AG04450 (cell line): Measurements from ENCODE around the gene INVS. TPM values are rescaled to one million over a fixed set of nuclear protein-coding genes. Genes with fewer than 3 reads are reported as not detected.

Experiments used
- CTCF ChIA-PET: fragments of 300-600, 350-600 bp; formaldehyde crosslinking; extraction: SDS; loops from one replicate; lab custom pipeline; 2022; ENCODE audit warnings: antibody characterized with exemption, inconsistent platforms; lab: Charles Lee
- POLR2A ChIA-PET: fragments of 350-600 bp; formaldehyde crosslinking; extraction: SDS; loops from one replicate; lab custom pipeline; 2021; ENCODE audit warnings: antibody characterized with exemption, inconsistent platforms; lab: Yijun Ruan, JAX
- DNase-seq: peaks from one replicate; pipeline ENCODE4 v3.0.0-alpha.2; 2011; ENCODE audit warnings: low read depth, low spot score
- H3K27ac ChIP-seq: one replicate; pipeline ENCODE4 v1.5.1; 2012; ENCODE audit warnings: low read depth, low read length, control low read depth
- H3K27me3 ChIP-seq: one replicate; pipeline ENCODE4 v1.6.0; 2012; ENCODE audit warnings: low read length; ENCODE audit not compliant: control insufficient read depth, insufficient read depth
- H3K4me3 ChIP-seq: 2 replicates; pipeline ENCODE4 v1.5.1; 2011; ENCODE audit warnings: mild to moderate bottlenecking, low read depth, low read length, control low read depth
- H3K9me3 ChIP-seq: 2 replicates; pipeline ENCODE4 v1.5.1; 2012; ENCODE audit warnings: low read length; ENCODE audit not compliant: control insufficient read depth, insufficient read depth
- CTCF ChIP-seq: IDR thresholded peaks from 2 replicates; pipeline ENCODE4 v1.5.1; 2011; ENCODE audit warnings: low read depth, low read length, control low read depth, inconsistent platforms
- polyA plus RNA-seq: library from polyadenylated mRNA; depleted of rRNA; stranded (reverse); fragments of >200 nt; gene quantifications from 2 replicates; pipeline ENCODE4 v1.2.3, GENCODE V29; 2011

INVS gene
- polyA plus RNA-seq, 1 experiment, result 22.5 TPM

- ChIA-PET POLR2A (no interaction called here), CTCF (interaction anchor here (0.6 to 1.5 kb wide), 3 partner anchors 9 to 121 kb away, joined by 3 to 5 read pairs (median 4); no protein-coding TSS in a partner anchor)
- DNase-seq, result no peak
- H3K9me3 ChIP-seq, result no peaks in the 10 kb centered on the region
- H3K27ac ChIP-seq, result no peak overlapping the region
- no peaks in the 10 kb centered on the region for H3K27me3 ChIP-seq
- no peak for TF ChIP-seq CTCF
- H3K4me3 ChIP-seq, result no peak overlapping the region
Observed at GRCh38 chr9:100101608-100102007, 2.6 kb downstream of the INVS start.

GRCh38 chr9:100104314-100104713, 5.3 kb downstream of the INVS start:
- ChIA-PET POLR2A (no interaction called here), CTCF (interaction anchor here (1.3 kb wide), 1 partner anchor 77 kb away, joined by 3 read pairs; no protein-coding TSS in a partner anchor)
- H3K27me3 ChIP-seq, result no peaks in the 10 kb centered on the region
- H3K27ac ChIP-seq, result no peak overlapping the region
- no peak overlapping the region for H3K4me3 ChIP-seq
- peak; percentile 11 for DNase-seq
- no peaks in the 10 kb centered on the region for H3K9me3 ChIP-seq
- no peak for TF ChIP-seq CTCF

- H3K4me3 ChIP-seq, result no peak overlapping the region
- H3K27me3 ChIP-seq, result no peaks in the 10 kb centered on the region
- CTCF ChIA-PET, result no interaction called here
- DNase-seq, result no peak
- POLR2A ChIA-PET, result interaction anchor here (0.7 kb wide), 1 partner anchor 287 kb away, joined by 3 read pairs; no protein-coding TSS in a partner anchor
- H3K9me3 ChIP-seq, result no peaks in the 10 kb centered on the region
- H3K27ac ChIP-seq, result no peak overlapping the region
- no peak for TF ChIP-seq CTCF
Observed at GRCh38 chr9:100105861-100106260, 6.8 kb downstream of the INVS start.

GRCh38 chr9:100106616-100107015, 7.6 kb downstream of the INVS start:
- ChIA-PET CTCF (no interaction called here), POLR2A (no interaction called here)
- Histone ChIP-seq H3K9me3 (no peaks in the 10 kb centered on the region), H3K27me3 (no peaks in the 10 kb centered on the region), H3K27ac (no peak overlapping the region), H3K4me3 (no peak overlapping the region)
- no peak for DNase-seq
- no peak for TF ChIP-seq CTCF

- no peaks in the 10 kb centered on the region for H3K9me3 ChIP-seq
- TF ChIP-seq CTCF, result no peak
- DNase-seq, result no peak
- H3K27me3 ChIP-seq, result no peaks in the 10 kb centered on the region
- H3K4me3 ChIP-seq, result no peak overlapping the region
- no peak overlapping the region for H3K27ac ChIP-seq
- ChIA-PET POLR2A (no interaction called here), CTCF (interaction anchor here (0.6 kb wide), 1 partner anchor 114 kb away, joined by 4 read pairs; no protein-coding TSS in a partner anchor)
Observed at GRCh38 chr9:100108559-100108958, 9.5 kb downstream of the INVS start.
